Activated CD8-positive, alpha-beta memory T cell treated with anti-CD3 and anti-CD28 coated beads for 36 hours (primary cell): ENCODE results near the gene FBXL15. TPM values are rescaled to one million over a fixed set of nuclear protein-coding genes. Genes with fewer than 3 reads are reported as not detected.

Source experiments
- CTCF ChIA-PET: fragments of 350-600 bp; sonication (Branson Sonifier 250); formaldehyde crosslinking; loops from one replicate; lab custom pipeline; 2021; ENCODE audit warnings: antibody characterized with exemption; lab: Charles Lee
- POLR2A ChIA-PET: fragments of 350-600 bp; sonication (Branson Sonifier 250); formaldehyde crosslinking; loops from one replicate; lab custom pipeline; 2021; ENCODE audit warnings: antibody characterized with exemption; lab: Charles Lee
- total RNA-seq, 2 experiments: library from RNA; stranded (reverse); gene quantifications; one replicate each; pipeline ENCODE4 v1.2.3, GENCODE V29; 2021

Gene FBXL15, protein sequence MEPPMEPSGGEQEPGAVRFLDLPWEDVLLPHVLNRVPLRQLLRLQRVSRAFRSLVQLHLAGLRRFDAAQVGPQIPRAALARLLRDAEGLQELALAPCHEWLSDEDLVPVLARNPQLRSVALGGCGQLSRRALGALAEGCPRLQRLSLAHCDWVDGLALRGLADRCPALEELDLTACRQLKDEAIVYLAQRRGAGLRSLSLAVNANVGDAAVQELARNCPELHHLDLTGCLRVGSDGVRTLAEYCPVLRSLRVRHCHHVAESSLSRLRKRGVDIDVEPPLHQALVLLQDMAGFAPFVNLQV
- 10 to 100 TPM; 13.2 to 14.4 TPM for total RNA-seq

GRCh38 chr10:102420714-102421506 is at the start of gene FBXL15:
TSS of gene FBXL15 (plus strand) at chr10:102420836. CDS start at chr10:102421130, 294 bp downstream.
- CTCF ChIA-PET: interaction anchor here (0.6 to 5.9 kb wide), 15 partner anchors 10 to 191 kb away, joined by 3 to 34 read pairs (median 8); partner anchors contain the start of genes C10orf95, CUEDC2, NFKB2 and SUFU

GRCh38 chr10:102371295-102371694 is 49.3 kb upstream of the FBXL15 start:
- ChIA-PET POLR2A (interaction anchor here (0.6 to 0.7 kb wide), 2 partner anchors 28 to 33 kb away, joined by 3 to 9 read pairs; no protein-coding TSS in a partner anchor), CTCF (interaction anchor here (0.6 kb wide), 1 partner anchor 217 kb away, joined by 3 read pairs; no protein-coding TSS in a partner anchor)

More at GRCh38 chr10:102420714-102421506, at the start of gene FBXL15:
- POLR2A ChIA-PET: interaction anchor here (0.6 to 5.5 kb wide), 9 partner anchors 10 to 30 kb away, joined by 3 to 41 read pairs (median 5); partner anchors contain the start of genes C10orf95, CUEDC2 and NFKB2

DNA sequence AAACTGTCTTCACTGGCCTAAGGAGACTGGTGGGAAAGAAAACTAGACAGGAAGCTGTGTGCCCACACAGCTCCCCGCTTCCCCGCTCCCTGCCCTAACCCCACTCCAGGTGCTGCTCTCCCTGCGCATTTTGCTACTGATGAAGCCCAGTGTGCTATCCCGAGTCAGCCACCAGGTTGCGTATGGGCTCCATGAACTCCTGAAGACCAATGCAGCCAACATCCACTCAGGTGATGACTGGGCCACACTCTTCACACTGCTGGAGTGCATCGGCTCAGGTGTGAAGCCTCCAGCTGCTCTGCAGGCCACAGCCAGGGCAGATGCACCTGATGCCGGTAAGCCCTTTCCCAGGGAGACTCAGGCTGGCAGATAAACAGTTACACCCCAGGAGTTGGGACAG is 45.4 kb upstream of the FBXL15 start:
- ChIA-PET CTCF (no interaction called here), POLR2A (no interaction called here)

GRCh38 chr10:102375867-102376266 is 44.8 kb upstream of the FBXL15 start:
- CTCF ChIA-PET: interaction anchor here (1.4 kb wide), 1 partner anchor 24 kb away, joined by 3 read pairs; no protein-coding TSS in a partner anchor
- POLR2A ChIA-PET: no interaction called here

DNA sequence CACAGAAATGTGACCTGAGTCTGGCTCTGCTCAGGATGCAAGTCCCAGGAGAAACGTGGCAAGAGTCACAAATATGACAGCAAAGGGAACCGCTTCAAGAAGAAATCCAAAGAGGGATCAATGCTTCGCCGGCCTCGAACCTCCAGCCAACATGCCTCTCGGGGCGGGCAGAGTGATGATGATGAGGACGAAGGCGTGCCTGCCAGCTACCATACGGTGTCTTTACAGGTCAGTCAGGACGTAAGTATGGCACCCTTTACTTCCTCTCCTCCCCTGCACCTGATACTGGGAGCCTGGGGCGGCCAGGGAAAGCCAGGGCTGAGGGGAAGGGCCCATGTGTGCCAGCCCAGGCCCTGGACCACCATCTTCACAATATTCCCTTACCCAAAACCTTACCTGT is 43.7 kb upstream of the FBXL15 start:
- POLR2A ChIA-PET: no interaction called here
- CTCF ChIA-PET: interaction anchor here (1.4 kb wide), 1 partner anchor 23 kb away, joined by 3 read pairs; no protein-coding TSS in a partner anchor

DNA sequence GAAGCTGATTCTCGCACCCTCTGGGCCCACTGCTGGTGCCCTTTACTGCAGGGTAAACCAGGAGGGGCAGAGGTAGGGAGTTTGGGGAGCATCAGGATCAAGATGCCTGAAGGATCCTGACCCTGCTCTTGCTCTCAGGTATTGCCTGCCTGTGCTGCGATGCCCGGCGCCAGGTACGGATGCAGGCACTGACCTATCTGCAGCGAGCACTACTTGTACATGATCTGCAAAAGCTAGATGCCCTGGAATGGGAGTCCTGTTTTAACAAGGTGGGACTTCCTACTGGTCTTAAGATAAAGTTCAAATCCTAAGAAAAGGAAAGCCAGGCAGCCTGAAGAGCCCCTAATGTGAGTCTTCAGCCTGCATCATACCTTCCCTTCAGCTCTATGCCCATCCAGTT is 41.3 kb upstream of the FBXL15 start:
- ChIA-PET POLR2A (no interaction called here), CTCF (no interaction called here)

GRCh38 chr10:102381983-102382382 is 38.7 kb upstream of the FBXL15 start:
- CTCF ChIA-PET: interaction anchor here (0.8 kb wide), 1 partner anchor 11 kb away, joined by 3 read pairs; no protein-coding TSS in a partner anchor
- POLR2A ChIA-PET: no interaction called here

DNA sequence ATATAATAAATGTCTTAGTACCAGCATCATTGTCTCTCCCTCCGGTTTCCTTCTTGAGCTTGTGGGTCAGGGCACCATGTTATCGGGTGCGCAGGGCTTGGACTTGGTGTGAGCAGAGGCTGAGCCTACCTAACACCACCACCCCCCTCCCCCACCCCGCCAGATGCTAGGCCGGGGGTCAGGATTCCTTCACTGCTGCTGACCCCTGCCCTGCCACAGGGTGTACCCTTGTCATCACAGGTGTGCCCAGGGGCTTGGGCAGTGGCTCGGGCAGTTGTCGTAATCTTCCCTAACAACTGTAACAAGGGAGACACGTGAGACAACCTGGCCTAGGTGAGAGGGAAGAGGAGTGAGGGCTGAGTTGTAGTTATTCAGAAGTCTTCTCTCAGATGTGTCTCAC is 37.8 kb upstream of the FBXL15 start:
- CTCF ChIA-PET: no interaction called here
- POLR2A ChIA-PET: no interaction called here

- ChIA-PET CTCF (interaction anchor here (1.1 to 1.6 kb wide), 3 partner anchors 10 to 95 kb away, joined by 5 to 7 read pairs (median 6); no protein-coding TSS in a partner anchor), POLR2A (interaction anchor here (1.2 kb wide), 1 partner anchor 10 kb away, joined by 4 read pairs; no protein-coding TSS in a partner anchor)
Observed at GRCh38 chr10:102384053-102384452, 36.6 kb upstream of the FBXL15 start.

- ChIA-PET POLR2A (interaction anchor here (1.2 kb wide), 1 partner anchor 9 kb away, joined by 4 read pairs; no protein-coding TSS in a partner anchor), CTCF (interaction anchor here (1.1 to 1.6 kb wide), 4 partner anchors 9 to 199 kb away, joined by 3 to 7 read pairs (median 6); no protein-coding TSS in a partner anchor)
Observed at GRCh38 chr10:102384606-102385429, 35.8 kb upstream of the FBXL15 start.

DNA sequence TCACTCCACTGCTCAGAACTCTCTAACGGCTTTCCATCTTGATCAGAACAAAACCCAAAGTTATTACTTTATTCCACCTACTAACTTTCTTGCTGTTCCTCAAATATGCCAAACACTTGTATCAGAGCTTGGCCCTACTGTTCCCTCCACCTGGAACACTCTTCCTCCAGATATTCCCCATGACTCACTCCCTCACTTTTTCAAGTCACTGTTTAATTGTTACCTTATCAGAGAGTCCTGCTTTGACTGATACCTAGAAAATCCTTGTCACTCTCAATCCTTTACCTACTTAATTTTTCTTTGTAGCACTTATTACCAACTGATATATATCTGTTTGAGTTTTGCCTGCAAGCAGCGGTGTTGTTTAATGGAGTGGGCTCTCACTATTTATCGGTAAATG is 30.7 kb upstream of the FBXL15 start:
- CTCF ChIA-PET: interaction anchor here (0.6 to 1.5 kb wide), 3 partner anchors 160 to 1907 kb away, joined by 3 to 7 read pairs (median 4); no protein-coding TSS in a partner anchor
- POLR2A ChIA-PET: no interaction called here

DNA sequence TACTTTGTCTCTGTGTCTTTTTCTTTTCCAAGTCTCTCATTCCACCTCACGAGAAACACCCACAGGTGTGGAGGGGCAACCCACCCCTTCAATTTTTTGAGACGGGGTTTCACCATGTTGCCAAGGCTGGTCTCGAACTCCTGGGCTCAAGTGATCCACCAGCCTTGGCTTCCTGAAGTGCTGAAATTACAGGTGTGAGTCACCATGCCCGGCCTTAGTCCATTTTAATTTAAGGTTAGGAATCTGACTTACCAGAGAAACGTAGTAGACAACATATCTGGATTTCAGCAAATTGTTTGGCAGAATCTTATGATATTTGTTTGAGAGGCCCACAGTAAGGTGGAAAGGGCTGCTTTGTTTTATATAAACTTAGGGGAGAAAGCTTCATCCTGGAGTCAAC is 28.3 kb upstream of the FBXL15 start:
- ChIA-PET POLR2A (no interaction called here), CTCF (interaction anchor here (2.2 to 3.3 kb wide), 2 partner anchors 87 to 162 kb away, joined by 10 to 14 read pairs; no protein-coding TSS in a partner anchor)

DNA sequence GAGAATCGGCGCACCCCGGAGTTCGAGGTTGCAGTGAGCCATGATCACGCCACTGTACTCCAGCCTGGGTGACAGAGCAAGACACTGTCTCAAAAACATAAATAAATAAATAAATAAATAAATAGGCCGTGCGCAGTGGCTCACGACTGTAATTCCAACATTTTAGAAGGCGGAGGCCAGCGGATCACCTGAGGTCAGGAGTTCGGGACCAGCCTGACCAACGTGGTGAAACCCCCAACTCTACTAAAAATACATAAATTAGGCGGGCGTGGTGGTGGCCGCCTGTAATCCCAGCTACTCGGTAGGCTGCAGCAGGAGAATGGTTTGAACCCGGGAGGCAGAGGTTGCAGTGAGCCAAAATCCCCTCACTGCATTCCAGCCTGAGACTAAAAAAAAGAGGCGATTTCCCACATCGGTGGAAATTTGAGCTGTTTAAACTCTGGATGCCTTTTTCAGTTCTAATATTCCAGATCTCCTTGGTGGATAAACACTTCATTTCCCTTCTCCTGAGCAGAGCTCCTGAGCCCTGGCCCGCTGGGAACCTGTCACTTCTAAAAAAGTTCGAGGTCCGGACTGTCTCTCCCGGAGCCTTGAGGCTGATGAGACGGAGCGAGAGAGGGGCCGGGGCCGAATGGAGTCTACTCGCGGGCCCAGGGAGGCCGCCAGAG is 27.1 kb upstream of the FBXL15 start:
- POLR2A ChIA-PET: interaction anchor here (0.6 to 2.9 kb wide), 5 partner anchors 9 to 253 kb away, joined by 3 to 23 read pairs (median 6); partner anchors contain the start of genes C10orf95 and FBXL15

GRCh38 chr10:102394079-102394800 is 26.4 kb upstream of the FBXL15 start:
- CTCF ChIA-PET: interaction anchor here (0.6 to 8.4 kb wide), 26 partner anchors 8 to 320 kb away, joined by 3 to 52 read pairs (median 5); partner anchors contain the start of genes ARL3, C10orf95, CUEDC2 and FBXL15
- POLR2A ChIA-PET: interaction anchor here (1.4 to 2.9 kb wide), 6 partner anchors 10 to 252 kb away, joined by 4 to 23 read pairs (median 10); partner anchors contain the start of genes C10orf95 and FBXL15

More for the DNA sequence above, 27.1 kb upstream of the FBXL15 start:
- CTCF ChIA-PET: interaction anchor here (0.6 to 8.4 kb wide), 25 partner anchors 9 to 500 kb away, joined by 3 to 52 read pairs (median 5); partner anchors contain the start of genes ARL3, C10orf95, CUEDC2 and FBXL15

- POLR2A ChIA-PET: interaction anchor here (1.2 to 2.9 kb wide), 7 partner anchors 10 to 252 kb away, joined by 4 to 23 read pairs (median 9); partner anchors contain the start of genes C10orf95 and FBXL15
- CTCF ChIA-PET: interaction anchor here (0.6 to 8.4 kb wide), 14 partner anchors 9 to 226 kb away, joined by 3 to 52 read pairs (median 6); partner anchors contain the start of genes C10orf95, CUEDC2 and FBXL15
Observed at GRCh38 chr10:102394801-102395399, 25.7 kb upstream of the FBXL15 start.
